ENCODE measurements around the gene GABRE. TPM values are rescaled to one million over a fixed set of nuclear protein-coding genes. Genes with fewer than 3 reads are reported as not detected.

GABRE gene
- total and polyA plus RNA-seq, 2 donors (not counting 3 experiments of a cell fraction or from before 2014, with no cell fraction given), result 6.1 to 33.4 TPM

- Histone ChIP-seq H3K4me1 (ENCODE audit: control insufficient read depth, extremely low read depth, insufficient read depth, low read length) (peaks cover 34% of the 10 kb centered on the region), H3K79me2 (ENCODE audit: control insufficient read depth, insufficient read depth, low read length) (no peaks in the 10 kb centered on the region), H3K27me3 (ENCODE audit: control insufficient read depth in 2 of 2, insufficient read depth in 2 of 2, low read length in 2 of 2) (no peaks in the 10 kb centered on the region), H4K20me1 (replicated peaks; ENCODE audit: control insufficient read depth, extremely low read depth, insufficient read depth, low read length) (no peaks in the 10 kb centered on the region), H2AFZ (ENCODE audit: low read depth, low read length) (no peak overlapping the region), H3K9me1 (replicated peaks; ENCODE audit: control insufficient read depth, extremely low read depth, insufficient read depth, low read length) (no peaks in the 10 kb centered on the region), H3K36me3 (ENCODE audit: control insufficient read depth in 2 of 2, extremely low read depth in 1 of 2, insufficient read depth in 2 of 2, low read length in 2 of 2) (no peaks in the 10 kb centered on the region), H3K27ac (ENCODE audit: insufficient read depth, low read depth, low read length) (no peak overlapping the region), H3K9ac (replicated peaks; ENCODE audit: extremely low read depth, insufficient read depth, low read length) (no peak overlapping the region), H3K4me2 (ENCODE audit: insufficient read depth, low read length) (no peak overlapping the region), H3K9me3 (replicated peaks; ENCODE audit: control insufficient read depth, insufficient read depth, low read length) (no peaks in the 10 kb centered on the region), H3K4me3 (replicated peaks in 1 of 3; ENCODE audit: insufficient read depth in 1 of 3, low read depth in 1 of 3, low read length in 3 of 3) (no peak overlapping the region)
- no peak for TF ChIP-seq FOS (IDR thresholded peaks at IDR 0.05; ENCODE audit: borderline replicate concordance, insufficient read depth, low read length)
- no peak for TF ChIP-seq POLR2A (IDR thresholded peaks at IDR 0.05; ENCODE audit: low read depth, low read length)
- no peak for TF ChIP-seq GATA2 (IDR thresholded peaks at IDR 0.05; ENCODE audit: insufficient read depth, insufficient read length, low read depth, low read length)
- TF ChIP-seq JUN (IDR thresholded peaks at IDR 0.05; ENCODE audit: borderline replicate concordance, insufficient read depth, insufficient read length, low read depth), result no peak
- TF ChIP-seq CTCF (IDR thresholded peaks at IDR 0.05; ENCODE audit: extremely low read depth in 1 of 2, insufficient read depth in 1 of 2, low read depth in 1 of 2, low read length in 2 of 2), result no peak
- TF ChIP-seq MYC (IDR thresholded peaks at IDR 0.05; ENCODE audit: low read depth, low read length), result no peak
- TF ChIP-seq MAX (IDR thresholded peaks at IDR 0.05; ENCODE audit: insufficient read depth, insufficient read length), result no peak
- no peak for TF ChIP-seq POLR2AphosphoS5 (IDR thresholded peaks at IDR 0.05; ENCODE audit: insufficient read depth, low read depth, low read length)
- TF ChIP-seq EZH2 (IDR thresholded peaks at IDR 0.05; ENCODE audit: borderline replicate concordance, low read depth, low read length, severe bottlenecking), result no peak
- no TSS peak for BruUV-seq (replicated peaks)
- FAIRE-seq (no peak), DNase-seq (ENCODE audit: low read depth, low spot score) (no peak)
- ChIA-PET POLR2A (no interaction called here), CTCF (no interaction called here)
- intact Hi-C loops (cut with micrococcal nuclease) (no loop called here), dilution Hi-C loops (cut with MboI; ENCODE audit: extremely low pct_ligation_motif_present, low sequenced_read_pairs) (no loop called here)
These were observed 14.3 kb upstream of the GABRE start for GRCh38 chrX:151988706-151989299.
